NCI-H748 (cell line): Measurements from ENCODE around the gene PIBF1.

Experiments used
- DNase-seq: peaks from one replicate; lab custom pipeline; 2025; ENCODE audit not compliant: unreplicated experiment; lab: John Stamatoyannopoulos, UW

The PIBF1 gene

DNA sequence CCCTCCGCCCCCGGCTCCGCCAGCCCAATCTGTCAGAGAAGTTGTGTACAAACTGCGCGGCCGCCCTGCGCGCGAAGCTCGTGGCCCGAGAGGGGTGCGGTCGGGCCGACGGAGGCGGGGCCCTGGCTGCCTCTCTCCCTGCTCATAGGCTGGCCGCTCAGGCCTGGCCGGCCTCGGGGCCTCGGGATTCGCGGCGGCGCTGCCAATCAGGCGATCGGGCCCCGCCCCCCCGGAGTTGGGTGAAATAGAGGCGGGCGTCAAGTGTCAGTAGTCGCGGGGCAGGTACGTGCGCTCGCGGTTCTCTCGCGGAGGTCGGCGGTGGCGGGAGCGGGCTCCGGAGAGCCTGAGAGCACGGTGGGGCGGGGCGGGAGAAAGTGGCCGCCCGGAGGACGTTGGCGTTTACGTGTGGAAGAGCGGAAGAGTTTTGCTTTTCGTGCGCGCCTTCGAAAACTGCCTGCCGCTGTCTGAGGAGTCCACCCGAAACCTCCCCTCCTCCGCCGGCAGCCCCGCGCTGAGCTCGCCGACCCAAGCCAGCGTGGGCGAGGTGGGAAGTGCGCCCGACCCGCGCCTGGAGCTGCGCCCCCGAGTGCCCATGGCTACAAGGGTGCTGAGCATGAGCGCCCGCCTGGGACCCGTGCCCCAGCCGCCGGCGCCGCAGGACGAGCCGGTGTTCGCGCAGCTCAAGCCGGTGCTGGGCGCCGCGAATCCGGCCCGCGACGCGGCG, 277.0 kb downstream of the PIBF1 start, which contains the start of gene KLF5:
Gene KLF5, plus strand, starts transcription at position 270 of the 724 bp plus-strand sequence. Its CDS starts 323 bp downstream, at position 593.
- DNase-seq: peak; percentile 99

DNA sequence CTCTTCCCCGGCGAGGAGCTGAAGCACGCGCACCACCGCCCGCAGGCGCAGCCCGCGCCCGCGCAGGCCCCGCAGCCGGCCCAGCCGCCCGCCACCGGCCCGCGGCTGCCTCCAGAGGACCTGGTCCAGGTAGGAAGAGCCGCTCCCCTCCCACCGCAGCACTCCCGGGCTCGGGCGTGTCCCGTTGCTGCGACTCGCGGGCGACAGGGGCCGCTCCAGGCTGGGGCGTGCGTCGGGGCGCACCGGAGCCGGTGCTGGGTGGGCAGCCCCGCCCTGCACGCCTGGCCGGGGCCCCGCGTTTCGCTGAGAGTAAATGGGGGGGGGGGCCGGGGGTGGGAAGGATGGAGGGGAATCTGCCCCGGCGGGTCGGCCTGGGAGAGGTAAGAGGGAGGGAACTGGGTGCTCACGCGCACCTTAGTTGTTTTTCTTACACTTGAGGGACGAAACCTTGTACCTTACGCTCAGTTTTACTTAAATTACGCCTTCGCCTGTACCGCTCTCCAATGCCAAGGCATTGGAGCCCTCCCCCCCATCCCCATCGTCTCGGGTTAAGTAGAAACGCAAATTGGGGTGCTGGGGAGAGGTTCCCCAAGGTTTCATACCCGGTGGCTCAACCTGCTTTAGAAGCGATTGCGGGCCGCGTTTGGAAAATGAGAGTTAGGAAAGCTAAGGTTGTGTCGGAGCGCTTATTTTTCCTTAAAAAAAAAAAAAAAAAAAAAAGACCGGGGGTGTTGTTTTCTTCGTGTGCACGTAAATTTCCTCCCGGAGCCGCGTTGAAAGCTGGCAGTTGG, 277.7 kb downstream of the PIBF1 start:
- peak; percentile 83 for DNase-seq

DNA sequence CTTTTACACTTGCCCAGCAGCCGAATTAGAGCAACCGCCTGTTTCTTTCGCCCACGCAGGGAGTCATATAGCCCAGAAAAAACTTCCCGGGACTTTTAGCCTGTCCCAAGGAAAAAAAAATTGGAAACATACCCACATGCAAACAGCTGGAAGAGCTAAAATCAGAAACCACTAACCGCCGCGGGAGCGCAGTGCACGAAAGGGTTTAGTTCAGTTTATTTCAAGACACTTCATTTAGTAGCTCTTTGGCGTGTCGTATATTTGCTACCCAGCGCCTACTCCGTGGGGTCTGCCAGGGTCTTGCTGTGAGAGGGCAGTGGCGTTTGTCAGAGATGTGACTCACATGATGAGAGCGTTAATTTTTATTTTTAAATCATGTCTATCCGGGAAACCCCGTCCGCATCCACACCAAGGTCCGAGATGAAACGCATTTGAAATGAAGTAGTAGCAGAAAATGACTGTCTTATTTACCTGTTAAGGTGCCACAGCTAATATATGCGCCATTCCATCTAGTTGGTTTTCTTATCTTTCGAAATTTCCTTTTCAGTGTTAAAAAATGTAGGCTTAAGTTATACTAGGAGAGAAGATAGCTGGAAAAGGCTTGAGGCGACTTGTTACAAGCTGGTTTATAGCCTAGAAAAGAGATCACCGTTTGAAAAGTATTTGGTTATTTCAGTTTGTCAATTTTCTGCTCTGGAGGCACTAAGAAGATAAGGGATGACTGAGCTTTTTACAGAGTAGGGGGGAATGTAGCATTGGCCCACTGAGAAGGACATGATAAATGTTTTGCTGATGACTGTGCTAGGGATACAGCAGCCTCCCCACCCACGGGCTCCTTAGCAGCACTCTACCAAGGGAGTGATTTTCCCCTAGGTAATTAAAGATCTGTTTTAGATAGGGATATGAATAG, 278.6 kb downstream of the PIBF1 start:
- peak; percentile 61 for DNase-seq

DNA sequence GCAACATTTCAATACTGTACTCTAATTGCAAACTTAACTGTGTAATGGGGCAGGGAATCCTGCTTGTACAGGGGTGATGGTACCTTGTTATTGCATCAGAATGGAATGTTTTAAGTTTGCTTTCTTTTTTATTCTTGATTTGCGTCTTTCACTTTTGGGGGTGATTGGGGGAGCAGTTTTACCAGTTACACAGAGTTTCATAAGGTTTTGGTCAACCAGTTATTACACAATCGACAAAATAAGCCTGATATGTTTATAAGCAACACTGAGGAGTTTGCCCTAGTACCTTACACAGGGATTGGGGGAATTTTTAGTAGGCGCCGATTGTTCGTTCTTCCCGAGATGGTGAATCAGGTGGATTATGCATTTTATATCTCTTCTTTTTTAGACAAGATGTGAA, 279.5 kb downstream of the PIBF1 start:
- DNase-seq: peak; percentile 23

DNA sequence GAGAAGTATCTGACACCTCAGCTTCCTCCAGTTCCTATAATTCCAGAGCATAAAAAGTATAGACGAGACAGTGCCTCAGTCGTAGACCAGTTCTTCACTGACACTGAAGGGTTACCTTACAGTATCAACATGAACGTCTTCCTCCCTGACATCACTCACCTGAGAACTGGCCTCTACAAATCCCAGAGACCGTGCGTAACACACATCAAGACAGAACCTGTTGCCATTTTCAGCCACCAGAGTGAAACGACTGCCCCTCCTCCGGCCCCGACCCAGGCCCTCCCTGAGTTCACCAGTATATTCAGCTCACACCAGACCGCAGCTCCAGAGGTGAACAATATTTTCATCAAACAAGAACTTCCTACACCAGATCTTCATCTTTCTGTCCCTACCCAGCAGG, 279.9 kb downstream of the PIBF1 start:
- DNase-seq: peak; percentile 42

DNA sequence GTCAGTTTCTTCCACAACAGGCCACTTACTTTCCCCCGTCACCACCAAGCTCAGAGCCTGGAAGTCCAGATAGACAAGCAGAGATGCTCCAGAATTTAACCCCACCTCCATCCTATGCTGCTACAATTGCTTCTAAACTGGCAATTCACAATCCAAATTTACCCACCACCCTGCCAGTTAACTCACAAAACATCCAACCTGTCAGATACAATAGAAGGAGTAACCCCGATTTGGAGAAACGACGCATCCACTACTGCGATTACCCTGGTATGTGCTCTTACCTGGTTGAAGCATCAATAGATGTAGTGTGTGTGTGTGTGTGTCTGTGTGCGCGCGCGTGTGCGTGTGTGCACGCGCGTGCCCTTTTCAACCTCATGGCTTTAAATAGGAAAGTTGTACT, 280.5 kb downstream of the PIBF1 start:
- DNase-seq: peak; percentile 22

DNA sequence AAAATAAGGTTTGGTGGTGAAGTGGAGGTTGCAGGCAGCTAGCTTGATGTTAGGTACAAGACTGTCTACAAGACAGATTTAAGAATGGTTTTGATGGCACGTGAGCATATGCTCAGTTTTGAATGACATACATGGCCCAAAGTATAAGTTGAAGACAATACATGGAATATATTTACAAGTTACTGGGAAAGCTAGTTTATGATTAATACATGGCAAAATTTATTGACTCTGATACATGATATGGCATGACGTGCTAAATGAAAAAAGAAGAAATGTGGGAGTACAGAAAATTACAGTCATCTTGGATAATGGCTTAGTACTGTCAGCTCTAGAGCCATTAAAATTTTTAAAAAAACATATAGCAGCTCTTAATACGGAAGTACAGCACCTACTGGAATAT, 281.2 kb downstream of the PIBF1 start:
- DNase-seq: peak; percentile 32

DNA sequence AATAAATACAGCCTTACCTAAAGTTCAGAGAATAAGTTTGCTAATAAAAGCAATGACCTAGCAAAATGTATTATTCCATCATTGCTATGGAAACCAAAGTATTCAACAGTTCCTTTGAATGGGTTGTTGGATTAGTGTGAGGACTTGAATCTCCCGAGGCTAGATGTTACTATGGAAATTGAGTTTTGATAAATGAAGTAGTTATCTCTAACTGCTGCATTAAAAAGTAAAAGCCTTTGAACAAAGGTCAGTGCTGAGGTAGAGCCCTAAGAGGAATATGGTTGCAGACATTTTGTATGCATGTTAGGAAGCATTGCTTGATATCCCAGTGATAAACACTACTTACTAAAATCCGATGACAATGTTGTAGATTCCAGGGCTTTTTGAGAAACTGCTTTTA, 283.1 kb downstream of the PIBF1 start:
- DNase-seq: peak; percentile 69

DNA sequence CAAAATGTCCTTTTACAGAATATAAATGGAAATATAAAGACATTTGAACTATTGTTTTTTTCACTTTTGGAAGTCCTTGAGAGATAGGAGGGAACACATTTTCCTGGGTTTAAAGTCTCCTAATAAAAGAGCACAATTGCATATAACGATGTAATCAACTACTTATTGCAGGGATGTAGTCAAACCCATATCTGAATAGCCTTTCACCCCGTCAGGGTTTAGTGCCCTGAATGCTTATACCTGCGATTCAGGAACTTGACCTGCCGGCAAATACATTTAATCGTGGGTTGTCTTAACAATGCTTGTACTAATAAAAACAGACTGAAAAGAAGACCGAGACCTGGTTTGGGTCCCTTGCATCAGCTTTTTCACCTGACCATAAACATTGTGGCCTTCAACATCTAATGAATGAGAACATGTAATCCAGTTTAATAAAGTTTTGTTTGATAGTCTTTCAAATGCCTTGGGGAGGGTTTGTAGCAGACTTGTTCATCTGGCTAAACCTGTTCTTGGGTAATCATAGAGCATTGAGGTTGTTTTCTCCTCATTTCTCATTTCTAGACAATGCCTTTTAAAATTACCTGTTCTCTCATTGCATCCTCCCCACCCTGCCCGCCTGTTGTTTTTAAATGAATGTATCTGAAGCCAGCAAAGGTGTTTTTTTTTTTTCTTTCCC, 283.9 kb downstream of the PIBF1 start:
- DNase-seq: peak; percentile 99
